ENCODE data around the gene FIGLA. TPM values are rescaled to one million over a fixed set of nuclear protein-coding genes. Genes with fewer than 3 reads are reported as not detected.

FIGLA gene
- polyA plus RNA-seq, 1 donor (not counting 4 experiments of a cell fraction or from before 2014, with no cell fraction given) = not detected

GRCh38 chr2:70835643-70836042 lies 45.2 kb upstream of the FIGLA start, which contains the start of gene CD207:
TSS of gene CD207 (minus strand) at chr2:70835816. CDS start at chr2:70835776, 40 bp downstream.
- DNase-seq (ENCODE audit: low read depth, low spot score) (no peak), FAIRE-seq (no peak)
- Histone ChIP-seq H4K20me1 (ENCODE audit: control insufficient read depth, extremely low read depth, insufficient read depth, low read length) (no peaks in the 10 kb centered on the region), H3K4me1 (ENCODE audit: control insufficient read depth, extremely low read depth, insufficient read depth, low read length) (no peaks in the 10 kb centered on the region), H2AFZ (ENCODE audit: control insufficient read depth, low read length) (no peak within 1 kb of the TSS), H3K4me3 (ENCODE audit: control insufficient read depth in 2 of 3, extremely low read depth in 1 of 3, insufficient read depth in 2 of 3, low read depth in 1 of 3, low read length in 3 of 3) (no peak within 1 kb of the TSS), H3K4me2 (ENCODE audit: control insufficient read depth, extremely low read depth, insufficient read depth, low read depth, low read length) (no peak within 1 kb of the TSS), H3K9me3 (ENCODE audit: control insufficient read depth, low read depth, low read length) (no peaks in the 10 kb centered on the region), H3K9me1 (ENCODE audit: control insufficient read depth, extremely low read depth, insufficient read depth, low read length) (no peaks in the 10 kb centered on the region), H3K27me3 (ENCODE audit: control insufficient read depth, extremely low read depth, insufficient read depth, low read length) (peaks cover 18% of the 10 kb centered on the region), H3K9ac (ENCODE audit: control insufficient read depth, extremely low read depth, insufficient read depth, low read length) (no peak within 1 kb of the TSS), H3K36me3 (ENCODE audit: control insufficient read depth in 2 of 2, extremely low read depth in 1 of 2, insufficient read depth in 2 of 2, low read length in 2 of 2) (no peaks in the 10 kb centered on the region), H3K27ac (ENCODE audit: control insufficient read depth, insufficient read depth, low read length) (no peak within 1 kb of the TSS), H3K79me2 (ENCODE audit: control insufficient read depth, insufficient read depth, low read length) (no peaks in the 10 kb centered on the region)
- TF ChIP-seq CTCF (optimal IDR thresholded peaks at IDR 0.05 in 1 of 3, IDR thresholded peaks at IDR 0.05 in 1 of 3, conservative IDR thresholded peaks at IDR 0.05 in 1 of 3; ENCODE audit: extremely low read depth in 1 of 3, insufficient read depth in 2 of 3, low read length in 3 of 3) = no peak
- no peak for TF ChIP-seq EZH2 (IDR thresholded peaks at IDR 0.05; ENCODE audit: low read length)
- dilution Hi-C loops (cut with MboI; ENCODE audit: extremely low pct_ligation_motif_present, low sequenced_read_pairs) = no loop called here

- no peak for FAIRE-seq
- Histone ChIP-seq H3K4me3 (ENCODE audit: control insufficient read depth in 2 of 3, extremely low read depth in 1 of 3, insufficient read depth in 2 of 3, low read depth in 1 of 3, low read length in 3 of 3) (no peak overlapping the region), H3K4me1 (ENCODE audit: control insufficient read depth, extremely low read depth, insufficient read depth, low read length) (no peaks in the 10 kb centered on the region), H2AFZ (ENCODE audit: control insufficient read depth, low read length) (no peak overlapping the region), H3K27ac (ENCODE audit: control insufficient read depth, insufficient read depth, low read length) (no peak overlapping the region), H3K4me2 (ENCODE audit: control insufficient read depth, extremely low read depth, insufficient read depth, low read depth, low read length) (no peak overlapping the region), H4K20me1 (ENCODE audit: control insufficient read depth, extremely low read depth, insufficient read depth, low read length) (no peaks in the 10 kb centered on the region), H3K9me1 (ENCODE audit: control insufficient read depth, extremely low read depth, insufficient read depth, low read length) (no peaks in the 10 kb centered on the region), H3K79me2 (ENCODE audit: control insufficient read depth, insufficient read depth, low read length) (no peaks in the 10 kb centered on the region), H3K36me3 (ENCODE audit: control insufficient read depth in 2 of 2, extremely low read depth in 1 of 2, insufficient read depth in 2 of 2, low read length in 2 of 2) (no peaks in the 10 kb centered on the region), H3K27me3 (ENCODE audit: control insufficient read depth, extremely low read depth, insufficient read depth, low read length) (peaks cover 26% of the 10 kb centered on the region), H3K9me3 (ENCODE audit: control insufficient read depth, low read depth, low read length) (no peaks in the 10 kb centered on the region), H3K9ac (ENCODE audit: control insufficient read depth, extremely low read depth, insufficient read depth, low read length) (no peak overlapping the region)
- TF ChIP-seq CTCF (optimal IDR thresholded peaks at IDR 0.05 in 1 of 3, IDR thresholded peaks at IDR 0.05 in 1 of 3, conservative IDR thresholded peaks at IDR 0.05 in 1 of 3; ENCODE audit: extremely low read depth in 1 of 3, insufficient read depth in 2 of 3, low read length in 3 of 3) (no peak), EZH2 (IDR thresholded peaks at IDR 0.05; ENCODE audit: low read length) (no peak)
- no peak for DNase-seq (ENCODE audit: low read depth, low spot score)
- dilution Hi-C loops (cut with MboI; ENCODE audit: extremely low pct_ligation_motif_present, low sequenced_read_pairs) = no loop called here
Measured at GRCh38 chr2:70834881-70835280, 44.4 kb upstream of the FIGLA start.
